ENCODE data around the gene SIK1.
"Not testable (repeated sequence)": the region's sequence is repeated elsewhere in the genome, so short reads cannot be mapped to it uniquely, and the experiment has no call there.

SIK1 gene

GRCh38 chr21:43439316-43440075 is 12.6 kb upstream of the SIK1 start:
- DNase-seq: not testable (repeated sequence)

DNA sequence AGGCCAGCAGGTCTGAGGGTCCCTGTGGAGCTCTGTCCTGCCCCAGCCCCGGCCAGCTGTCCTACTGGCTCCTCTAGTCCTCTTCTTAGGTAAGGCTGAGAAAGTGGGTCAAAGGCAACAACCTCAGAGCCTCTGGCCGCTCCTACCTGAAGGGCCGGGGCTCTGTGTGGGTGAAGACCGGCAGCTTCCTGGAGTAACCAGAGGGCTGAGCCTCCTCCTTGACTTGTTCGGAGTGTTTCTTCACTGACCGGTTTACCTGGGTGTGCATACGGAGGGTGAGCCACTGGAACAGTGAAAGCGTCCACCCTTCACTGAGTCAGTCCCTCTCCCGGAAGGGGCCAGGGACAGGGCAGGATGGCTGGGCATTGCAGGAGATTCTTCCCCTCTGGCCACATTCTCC is 9.3 kb upstream of the SIK1 start:
- not testable (repeated sequence) for DNase-seq

GRCh38 chr21:43433340-43434136 is 6.6 kb upstream of the SIK1 start:
- not testable (repeated sequence) for DNase-seq

GRCh38 chr21:43430830-43431416 is 4.0 kb upstream of the SIK1 start:
- not testable (repeated sequence) for DNase-seq

DNA sequence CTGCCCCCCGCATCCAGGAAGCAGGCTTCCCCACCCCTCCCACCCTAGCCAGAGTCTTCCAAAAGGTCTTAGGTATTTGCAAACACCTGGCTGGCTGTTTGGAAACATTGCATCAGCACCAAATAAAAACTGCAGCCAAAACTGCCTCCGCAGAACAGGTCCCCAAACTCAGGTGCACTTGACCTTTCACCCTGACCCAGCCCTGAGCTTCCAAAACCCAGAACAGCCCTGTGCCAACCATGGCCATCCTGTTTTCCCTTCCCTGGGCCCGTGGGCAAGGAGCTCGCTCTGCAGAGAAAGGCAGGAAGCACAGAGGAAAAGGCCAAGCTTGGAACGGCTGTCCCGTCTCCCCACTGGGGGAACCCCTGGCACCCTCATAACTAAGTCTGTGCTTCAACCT is 2.0 kb upstream of the SIK1 start:
- not testable (repeated sequence) for DNase-seq

DNA sequence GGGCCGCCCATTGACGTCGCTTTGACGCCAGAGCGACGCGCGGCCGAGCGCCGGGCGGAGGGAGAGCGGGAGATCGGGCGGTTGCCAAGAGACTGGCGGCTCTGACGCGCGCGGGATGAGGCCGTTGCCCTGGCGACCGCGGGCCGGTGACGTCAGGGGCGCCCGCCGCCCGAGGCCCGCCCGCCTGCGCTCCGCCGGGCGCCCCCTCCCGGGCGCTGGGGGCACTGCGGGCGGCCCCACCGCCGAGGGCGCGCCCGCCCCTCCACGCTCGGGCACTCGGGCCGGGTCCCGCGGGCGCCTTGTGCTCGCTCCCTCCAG is 270 bp upstream of the SIK1 start:
- not testable (repeated sequence) for DNase-seq

DNA sequence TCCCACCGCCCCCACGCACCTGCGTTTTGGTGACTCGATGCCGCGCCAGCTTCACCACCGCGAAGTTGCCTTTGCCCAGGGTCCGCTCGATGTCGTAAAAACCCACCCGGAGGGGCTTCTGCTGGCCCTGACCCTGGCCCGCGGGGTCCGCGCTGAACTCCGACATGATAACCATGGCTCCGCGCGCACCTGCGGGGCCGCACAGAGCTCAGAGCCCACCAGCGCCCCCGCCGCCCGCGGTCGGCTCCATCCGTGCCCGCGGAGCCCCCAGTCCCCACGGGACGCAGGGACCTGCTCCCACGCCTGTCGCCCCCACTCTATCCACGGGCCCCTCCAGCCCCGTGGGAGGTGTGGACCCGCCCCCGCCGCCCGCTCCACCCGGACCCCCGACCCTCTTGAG is 927 bp downstream of the SIK1 start:
- not testable (repeated sequence) for DNase-seq

GRCh38 chr21:43419475-43419874 is 7.5 kb downstream of the SIK1 start:
- not testable (repeated sequence) for DNase-seq

DNA sequence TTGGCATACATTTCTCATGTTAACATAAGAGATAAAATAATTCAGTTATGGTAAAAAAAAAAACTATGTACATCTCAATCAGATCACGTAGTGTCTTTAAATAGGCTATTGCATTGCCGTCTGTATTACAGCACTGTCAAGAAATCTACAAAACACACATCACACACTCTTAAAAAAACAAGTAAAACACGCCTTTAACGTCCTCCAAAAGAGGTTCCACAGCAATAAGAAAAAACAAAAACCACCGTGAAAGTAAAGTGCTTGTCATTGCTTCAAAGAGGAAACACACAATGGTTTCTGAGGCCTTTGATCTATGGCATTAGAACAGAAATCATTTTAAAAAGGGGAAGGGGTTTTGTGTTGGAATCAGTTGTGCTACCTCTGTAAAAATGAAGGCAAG is 12.4 kb downstream of the SIK1 start:
- DNase-seq: not testable (repeated sequence)

GRCh38 chr21:43412020-43412788 is 14.7 kb downstream of the SIK1 start:
- DNase-seq: not testable (repeated sequence)

DNA sequence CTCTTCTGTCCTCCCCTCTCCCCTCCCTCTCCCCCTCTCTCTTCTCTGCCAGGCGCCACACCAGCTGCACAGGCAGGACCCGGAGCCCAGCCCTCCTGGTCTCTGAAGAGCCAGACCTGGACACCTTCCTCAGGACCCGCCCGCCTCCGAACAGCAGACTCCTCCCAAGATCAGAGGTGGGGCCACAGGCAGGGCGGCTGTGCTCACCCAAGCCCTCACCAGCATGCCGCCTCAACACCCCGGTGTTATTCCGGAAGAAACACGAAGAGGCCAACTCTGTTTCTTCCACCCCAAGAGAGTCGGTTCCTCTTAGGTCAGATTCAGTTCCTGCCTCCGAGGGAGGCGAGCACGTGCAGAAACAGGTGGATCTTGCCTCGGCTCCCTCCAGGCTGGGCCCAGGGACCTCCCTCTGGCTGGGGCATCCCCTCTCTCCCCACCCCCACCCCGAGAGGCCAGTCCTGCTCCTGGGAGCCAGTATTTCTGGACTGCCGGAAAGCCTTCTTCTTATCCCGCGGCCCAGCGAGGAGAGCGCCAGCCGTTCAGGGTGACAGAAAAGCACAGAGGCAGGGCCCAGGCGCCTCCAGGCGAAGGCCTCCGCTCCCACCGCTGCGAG is 16.4 kb downstream of the SIK1 start:
- not testable (repeated sequence) for DNase-seq

- DNase-seq: not testable (repeated sequence)
Measured at GRCh38 chr21:43407139-43407538, 19.8 kb downstream of the SIK1 start.

- not testable (repeated sequence) for DNase-seq
Measured at GRCh38 chr21:43404450-43404849, 22.5 kb downstream of the SIK1 start.

DNA sequence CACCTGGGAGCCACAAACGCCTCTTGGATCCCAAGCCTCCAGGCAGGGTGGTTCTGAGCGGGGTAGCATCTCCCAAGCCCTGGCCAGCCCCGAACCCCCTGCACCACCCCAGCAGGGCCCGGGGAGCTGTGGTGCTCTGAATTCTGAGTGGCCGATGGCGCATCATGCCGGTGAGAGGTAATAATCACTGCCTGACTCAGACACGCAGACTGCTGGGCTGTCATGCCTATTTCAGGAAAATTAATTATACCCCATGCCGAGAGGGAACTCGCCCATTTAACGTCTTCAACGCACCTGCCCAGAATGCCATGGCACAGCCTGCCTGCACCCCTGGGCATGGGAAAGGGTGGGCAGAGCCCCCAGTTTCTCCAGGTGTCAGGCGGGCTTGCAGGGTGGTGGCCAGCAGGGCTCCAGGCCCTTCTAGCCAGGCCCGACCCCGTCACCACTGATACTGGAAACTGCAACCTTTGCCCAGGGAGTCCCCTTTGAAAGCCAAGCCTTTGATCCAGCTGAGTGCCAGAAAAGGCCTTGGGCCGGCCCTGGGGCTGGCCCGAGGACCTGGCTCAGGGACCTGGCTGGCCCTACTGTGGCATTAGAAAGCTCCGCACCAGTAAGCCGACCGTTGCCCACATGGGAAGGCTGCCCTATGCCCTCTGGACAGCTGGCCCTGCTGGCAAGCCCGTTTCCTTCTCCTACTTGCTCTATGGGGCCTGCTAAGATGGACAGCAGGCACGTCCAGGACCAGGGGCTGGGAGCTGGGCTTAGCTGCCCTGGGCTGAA is 23.1 kb downstream of the SIK1 start:
- DNase-seq: not testable (repeated sequence)

GRCh38 chr21:43401125-43401524 is 25.8 kb downstream of the SIK1 start:
- DNase-seq: not testable (repeated sequence)

GRCh38 chr21:43399595-43400015 is 27.3 kb downstream of the SIK1 start:
- DNase-seq: not testable (repeated sequence)

DNA sequence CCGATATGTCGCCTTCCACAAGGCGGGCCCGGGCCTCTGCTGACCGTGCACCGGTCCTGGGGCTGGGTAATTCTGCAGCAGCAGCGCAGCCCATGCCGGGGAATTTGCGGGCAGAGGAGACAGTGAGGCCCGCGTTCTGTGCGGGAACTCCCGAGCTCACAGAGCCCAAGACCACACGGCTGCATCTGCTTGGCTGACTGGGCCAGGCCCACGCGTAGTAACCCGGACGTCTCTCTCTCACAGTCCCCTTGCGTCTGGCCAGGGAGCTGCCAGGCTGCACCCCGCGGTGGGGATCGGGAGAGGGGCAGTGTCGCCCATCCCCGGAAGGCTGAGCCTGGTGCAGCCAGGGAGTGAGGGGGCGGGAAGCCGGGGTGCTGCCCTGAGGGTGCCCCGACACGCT is 27.8 kb downstream of the SIK1 start:
- DNase-seq: not testable (repeated sequence)

DNA sequence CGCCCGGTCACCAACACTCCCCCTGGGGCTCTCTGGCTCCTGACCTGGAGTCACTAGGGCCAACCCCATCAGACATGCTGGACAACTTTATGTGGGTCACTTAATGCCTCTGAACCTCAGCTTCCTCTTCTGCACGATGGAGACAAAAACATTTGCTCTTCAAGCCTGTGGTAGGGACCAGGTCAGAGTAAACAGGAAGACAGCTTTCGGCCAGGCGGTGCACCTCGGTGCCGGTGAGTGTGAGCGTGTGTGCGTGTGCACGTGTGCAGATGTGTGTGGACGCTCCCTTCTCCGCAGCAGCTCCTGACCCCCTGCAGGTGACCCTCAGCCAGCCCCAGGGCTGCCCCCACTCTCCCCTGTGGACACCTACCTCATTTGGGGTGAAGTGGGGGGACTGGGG is 28.4 kb downstream of the SIK1 start:
- DNase-seq: not testable (repeated sequence)

GRCh38 chr21:43398000-43398399 is 28.9 kb downstream of the SIK1 start:
- not testable (repeated sequence) for DNase-seq

DNA sequence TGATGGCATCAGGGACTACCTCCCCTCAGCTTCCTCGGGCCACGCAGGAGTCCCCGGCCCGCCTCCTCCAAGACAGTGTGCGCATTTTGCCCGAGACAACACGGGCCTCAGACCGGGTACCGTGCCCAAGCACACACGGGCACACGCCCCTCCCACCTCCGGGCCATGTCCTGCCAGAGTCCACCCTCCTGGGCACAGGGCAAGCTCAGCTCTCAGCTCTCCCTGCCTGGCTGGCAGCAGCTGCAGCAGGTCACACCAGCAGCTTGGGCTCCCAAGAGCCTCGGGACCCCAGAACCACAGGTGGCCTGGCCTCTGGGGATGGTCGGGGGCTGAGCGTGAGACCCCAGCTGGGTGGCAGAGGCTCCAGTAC is 29.5 kb downstream of the SIK1 start:
- not testable (repeated sequence) for DNase-seq

DNA sequence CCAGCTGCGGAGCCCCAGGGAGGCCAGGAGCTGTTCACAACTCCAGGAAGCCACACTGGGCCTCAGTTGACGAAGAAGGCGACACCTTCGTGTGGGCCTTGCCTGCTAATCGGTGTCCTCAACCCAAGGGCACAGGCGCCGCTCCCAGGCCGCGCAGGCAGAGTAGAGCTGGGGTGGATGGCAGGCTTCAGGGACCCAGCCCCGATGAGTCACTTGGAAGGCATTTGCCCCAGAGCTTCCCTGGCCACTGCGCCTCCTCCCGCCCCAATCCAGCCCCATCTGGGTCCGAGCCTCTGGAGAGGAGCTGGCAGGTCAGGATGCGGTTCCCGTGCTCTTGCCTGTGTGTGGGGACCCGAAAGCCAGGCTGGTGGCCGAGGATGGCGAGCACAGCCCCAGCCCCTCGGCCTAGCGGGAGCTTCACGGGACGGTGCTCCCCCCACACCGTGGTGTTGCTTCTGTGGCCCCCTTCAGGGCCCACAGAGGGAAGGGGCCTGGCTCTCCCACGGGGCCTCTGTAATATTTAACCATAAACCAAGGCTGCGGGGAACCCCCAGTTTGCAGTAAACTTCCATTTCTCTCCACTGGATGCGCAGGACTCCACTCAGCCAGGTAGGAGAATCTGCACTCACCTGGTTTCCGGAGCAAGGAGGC is 30.0 kb downstream of the SIK1 start:
- DNase-seq: not testable (repeated sequence)

Data from cerebellar nuclear complex (tissue), 1 donor.